SHP77 treated with DMSO at 0.1 percent for 48 hours (cell line): ENCODE measurements around the gene MYO1E.

Experiments
- DNase-seq: peaks from one replicate; lab custom pipeline; 2025; lab: John Stamatoyannopoulos, UW

MYO1E gene

DNA sequence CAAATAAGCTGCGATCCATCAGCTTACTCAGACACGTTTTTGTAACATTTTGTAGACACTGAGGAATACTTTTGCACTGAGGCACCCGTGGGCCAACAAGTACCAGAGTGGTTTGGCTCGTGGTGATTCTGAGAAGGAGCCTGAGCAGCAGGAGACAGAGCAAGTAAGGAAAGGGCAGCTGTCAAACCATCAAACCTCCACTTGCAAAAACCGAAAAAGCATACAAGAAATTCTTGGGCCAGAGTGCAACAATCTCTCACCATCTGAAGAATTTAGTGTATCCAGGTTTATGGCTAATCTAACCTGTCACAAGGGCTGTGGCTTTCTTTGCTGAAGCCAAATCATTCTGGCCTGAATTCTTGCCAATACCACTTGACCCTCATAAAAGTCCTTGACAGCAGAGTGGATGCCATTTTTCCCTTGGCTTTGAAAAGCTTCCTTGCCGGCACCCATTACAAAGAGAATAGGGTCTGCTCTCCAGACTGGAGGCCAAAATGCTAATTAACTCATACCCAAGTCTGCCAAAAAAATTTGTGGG, 56.7 kb downstream of the MYO1E start:
- no peak for DNase-seq

DNA sequence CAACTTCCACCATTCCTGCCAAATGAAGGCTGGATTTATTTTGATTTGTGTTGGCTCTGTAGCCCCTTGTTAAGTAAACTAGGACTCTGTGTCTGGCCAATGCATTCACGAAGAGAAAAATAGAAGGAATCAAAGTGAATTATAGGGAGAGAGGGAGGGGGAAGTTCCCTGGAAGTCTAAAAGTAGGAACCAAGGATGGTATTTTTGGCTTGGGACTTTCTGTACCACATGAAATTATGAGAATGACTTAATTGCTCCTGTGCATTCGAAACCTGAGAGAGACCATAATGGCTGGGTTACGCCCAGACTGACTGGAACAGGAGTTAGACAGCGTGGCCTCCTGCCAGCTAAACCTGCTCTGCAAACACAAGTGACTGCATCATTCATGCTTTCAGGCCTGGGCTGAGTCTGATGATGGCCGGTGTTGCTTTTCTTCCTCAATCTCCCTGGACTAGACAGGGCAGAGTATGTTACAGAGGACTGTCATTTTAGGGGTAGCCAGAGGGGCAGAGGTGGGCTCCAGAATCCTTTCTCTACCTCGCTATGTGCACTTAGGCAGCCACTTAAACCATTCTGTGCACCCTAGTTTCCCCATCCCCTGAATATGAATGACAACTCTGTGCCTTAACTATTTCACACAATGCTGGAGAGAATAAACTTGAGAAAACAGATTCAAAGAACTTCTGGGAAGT, 58.9 kb downstream of the MYO1E start:
- peak; percentile 72 for DNase-seq

DNA sequence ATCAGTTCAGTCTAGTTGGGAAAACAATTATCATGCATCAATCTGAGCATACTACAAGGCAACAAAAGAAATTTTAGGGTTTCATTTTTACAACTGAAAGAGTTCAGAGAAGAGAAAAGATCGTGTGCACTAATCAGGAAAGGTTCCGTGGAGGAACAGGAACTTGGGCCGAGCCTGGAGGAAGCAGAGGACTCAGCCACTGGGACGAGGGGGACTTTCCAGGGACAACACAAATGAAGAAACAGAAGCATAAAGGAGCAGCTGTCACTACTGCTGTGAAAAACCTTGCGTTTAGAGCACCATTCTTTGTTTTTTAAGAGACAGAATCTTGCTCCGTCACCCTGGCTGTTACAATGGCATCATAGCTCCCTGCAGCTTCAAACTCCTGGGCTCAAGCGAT, 60.5 kb downstream of the MYO1E start:
- no peak for DNase-seq

DNA sequence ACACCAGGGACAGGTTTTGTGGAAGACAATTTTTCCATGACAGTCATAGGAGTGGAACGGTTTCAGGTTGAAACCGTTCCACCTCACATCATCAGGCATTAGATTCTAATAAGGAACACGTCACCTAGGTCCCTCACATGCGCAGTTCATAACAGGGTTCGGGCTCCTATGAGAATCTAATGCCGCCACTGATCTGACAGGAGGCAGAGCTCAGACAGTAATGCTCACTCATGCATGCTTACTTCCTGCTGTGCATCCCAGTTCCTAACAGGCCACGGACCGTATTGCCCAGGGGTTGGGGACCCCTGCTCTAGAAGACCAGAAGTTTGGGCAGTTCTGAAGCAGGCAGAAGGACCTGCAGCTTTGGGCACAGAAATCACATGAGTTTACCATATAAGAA, 61.5 kb downstream of the MYO1E start:
- no peak for DNase-seq

DNA sequence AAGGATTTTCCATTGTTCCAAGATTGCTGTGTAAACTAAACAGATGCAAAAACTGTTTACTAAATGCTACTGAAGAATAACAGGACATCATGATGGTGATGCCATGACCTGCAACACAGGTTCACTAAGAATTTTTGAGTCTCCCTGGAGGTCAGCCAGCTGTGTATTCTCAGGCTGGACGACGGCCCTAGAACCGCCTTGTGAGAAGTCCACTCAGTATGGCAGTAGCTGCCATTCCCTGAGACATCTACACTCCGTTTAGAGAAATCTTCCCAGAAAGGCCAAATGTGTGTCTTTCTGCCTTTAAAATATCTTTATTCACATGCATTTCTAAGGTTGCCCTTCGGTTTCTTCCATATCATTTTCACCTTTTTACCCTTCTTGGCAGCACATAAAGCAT, 63.3 kb downstream of the MYO1E start:
- no peak for DNase-seq

DNA sequence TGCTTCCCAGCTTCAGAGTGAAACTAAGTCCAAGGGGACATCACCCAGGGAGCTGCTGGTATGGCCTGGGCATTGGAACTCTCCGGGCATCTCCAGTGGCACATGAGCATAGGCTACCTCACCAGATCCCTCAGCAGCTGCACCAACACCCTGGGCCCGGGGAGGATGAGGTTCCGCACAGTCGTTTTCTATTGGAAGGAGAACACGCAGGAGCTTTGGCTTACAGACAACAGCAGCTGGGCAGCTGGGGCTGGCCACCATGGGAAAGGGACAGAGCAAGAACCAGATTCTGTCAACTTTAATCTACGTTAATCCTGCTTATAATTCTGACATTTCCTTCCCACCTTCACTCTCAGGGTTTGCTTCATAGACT, 65.5 kb downstream of the MYO1E start:
- DNase-seq = no peak

DNA sequence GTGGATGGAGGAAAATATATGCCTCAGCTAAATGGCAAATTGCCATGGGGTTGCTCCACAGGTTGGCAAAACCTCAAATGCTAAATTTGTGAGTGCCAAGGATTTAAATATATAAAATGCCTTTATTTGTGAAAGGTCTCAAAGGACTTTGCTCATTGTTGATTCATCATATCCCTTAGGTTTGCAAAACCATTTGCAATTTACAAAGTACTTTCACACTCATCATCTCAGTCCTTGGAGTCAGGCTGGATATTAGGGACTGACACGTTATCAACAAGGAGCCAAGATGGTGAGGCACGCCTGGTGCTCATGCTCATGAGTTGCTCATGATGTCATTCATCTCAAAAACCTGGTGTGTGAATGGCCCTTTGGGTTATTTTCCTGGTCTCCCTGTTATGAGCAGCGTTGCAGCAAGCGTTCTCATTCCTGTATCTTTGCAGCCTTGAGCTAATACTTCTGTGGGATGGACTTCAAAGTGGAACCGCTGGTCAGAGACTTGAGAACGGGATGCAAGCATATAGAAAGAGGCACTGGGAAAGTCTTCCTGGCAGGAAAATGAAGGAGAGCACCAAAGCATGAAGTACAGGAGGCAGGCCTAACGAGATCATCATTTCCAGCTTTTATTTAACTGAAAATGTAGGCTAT, 66.0 kb downstream of the MYO1E start:
- DNase-seq = no peak

DNA sequence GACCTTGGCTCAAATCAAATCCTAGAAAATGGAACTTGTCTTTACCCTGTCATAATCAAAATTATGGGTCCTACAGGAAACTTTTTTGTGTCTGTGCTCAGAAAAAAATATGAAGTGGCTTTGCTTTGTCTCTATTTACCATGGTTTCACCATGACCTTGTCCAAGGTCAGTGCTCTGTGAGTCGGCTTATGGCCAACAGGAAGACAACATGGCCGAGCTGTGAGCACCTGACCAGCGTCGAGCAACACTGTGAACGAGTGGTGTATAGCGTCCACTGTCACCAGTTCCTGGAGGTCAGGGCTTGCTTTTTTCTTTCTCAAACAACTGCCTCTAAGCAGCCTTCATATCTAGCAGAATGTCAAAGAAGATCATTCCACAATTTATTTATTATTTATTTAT, 67.9 kb downstream of the MYO1E start:
- DNase-seq = no peak

DNA sequence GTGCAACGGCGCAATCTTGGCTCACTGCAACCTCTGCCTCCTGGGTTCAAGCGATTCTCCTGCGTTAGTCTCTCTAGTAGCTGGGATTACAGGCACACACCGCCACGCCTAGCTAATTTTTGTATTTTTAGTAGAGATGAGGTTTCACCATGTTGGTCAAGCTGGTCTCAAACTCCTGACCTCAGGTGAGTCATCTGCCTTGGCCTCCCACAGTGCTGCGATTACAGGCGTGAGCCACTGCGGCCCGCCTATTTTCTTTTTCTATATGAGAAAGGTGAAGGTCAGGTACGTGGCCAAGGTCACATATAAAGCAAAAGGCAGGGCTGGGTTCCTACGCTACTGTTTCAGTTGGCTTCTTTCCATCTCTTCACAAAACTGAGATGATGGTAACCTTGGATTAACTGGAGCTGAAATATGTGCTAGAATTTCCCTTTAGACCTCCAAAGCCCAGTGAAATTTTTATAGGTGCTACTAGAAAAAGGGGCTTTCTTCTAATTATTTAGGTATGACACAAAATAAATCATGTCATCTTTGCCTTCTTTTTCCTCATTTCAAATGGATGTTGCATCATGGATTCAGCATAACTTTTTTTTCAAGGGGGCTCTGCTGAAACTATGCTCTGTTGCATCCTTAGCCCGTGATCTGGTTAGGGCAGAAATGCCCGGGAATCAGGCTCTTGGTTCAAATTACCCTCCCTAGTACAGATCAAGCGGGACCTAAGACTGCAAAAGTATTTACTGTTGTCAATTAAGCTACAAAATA, 68.5 kb downstream of the MYO1E start:
- DNase-seq = no peak

DNA sequence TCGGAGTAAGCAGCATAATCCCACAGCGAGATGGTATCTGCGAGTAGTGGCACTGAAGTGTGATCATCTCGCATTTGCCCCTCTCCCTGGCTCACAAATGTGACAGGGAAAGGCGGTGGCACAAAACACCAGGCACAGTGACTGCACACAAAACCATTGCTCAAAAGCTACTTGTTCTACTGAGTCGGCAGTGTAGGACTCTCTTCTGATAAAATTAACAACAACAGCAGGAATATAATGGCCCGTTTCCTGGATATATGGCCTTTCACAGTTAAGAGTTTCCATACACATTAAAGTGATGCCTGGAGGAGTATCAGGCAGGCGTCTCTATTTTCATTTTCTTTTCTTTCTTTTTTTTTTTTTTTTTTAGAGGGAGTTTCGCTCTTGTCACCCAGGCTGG, 69.0 kb downstream of the MYO1E start:
- no peak for DNase-seq

DNA sequence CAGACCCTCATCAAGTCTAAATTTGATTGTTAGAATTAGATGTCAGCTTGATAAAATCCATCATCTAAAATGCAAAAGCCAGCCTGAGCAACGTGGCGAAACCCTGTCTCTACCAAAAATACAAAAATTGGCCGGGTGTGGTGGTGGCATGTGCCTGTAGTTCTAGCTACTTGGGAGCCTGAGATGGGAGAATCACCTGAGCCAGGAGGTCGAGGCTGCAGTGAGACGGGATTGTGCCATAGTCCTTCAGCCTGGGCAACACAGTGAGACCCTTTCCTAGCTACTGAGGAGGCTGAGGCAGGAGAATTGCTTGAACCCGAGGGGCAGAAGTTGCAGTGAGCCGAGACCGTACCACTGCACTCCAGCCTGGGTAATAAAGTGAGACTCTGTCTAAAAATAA, 69.5 kb downstream of the MYO1E start:
- DNase-seq = no peak

DNA sequence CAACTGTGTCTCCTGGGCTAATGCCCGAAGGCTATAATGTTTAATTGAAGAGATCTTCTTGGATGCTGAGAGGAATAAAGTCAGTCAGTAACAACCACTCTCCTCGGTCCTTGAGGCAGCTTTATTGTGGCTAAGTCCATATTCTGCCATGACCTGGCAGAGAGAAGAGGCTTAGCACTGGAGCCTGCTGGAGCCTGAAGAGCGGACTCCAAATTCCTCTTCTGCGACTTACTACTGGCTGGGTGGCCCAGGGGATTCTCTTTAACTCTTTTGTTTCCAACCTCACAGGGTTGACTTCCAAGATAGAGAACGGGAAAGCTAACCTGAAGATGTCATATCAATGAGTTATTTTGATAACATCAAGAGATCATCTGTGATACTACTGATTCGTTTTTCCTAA, 71.1 kb downstream of the MYO1E start:
- DNase-seq = no peak

DNA sequence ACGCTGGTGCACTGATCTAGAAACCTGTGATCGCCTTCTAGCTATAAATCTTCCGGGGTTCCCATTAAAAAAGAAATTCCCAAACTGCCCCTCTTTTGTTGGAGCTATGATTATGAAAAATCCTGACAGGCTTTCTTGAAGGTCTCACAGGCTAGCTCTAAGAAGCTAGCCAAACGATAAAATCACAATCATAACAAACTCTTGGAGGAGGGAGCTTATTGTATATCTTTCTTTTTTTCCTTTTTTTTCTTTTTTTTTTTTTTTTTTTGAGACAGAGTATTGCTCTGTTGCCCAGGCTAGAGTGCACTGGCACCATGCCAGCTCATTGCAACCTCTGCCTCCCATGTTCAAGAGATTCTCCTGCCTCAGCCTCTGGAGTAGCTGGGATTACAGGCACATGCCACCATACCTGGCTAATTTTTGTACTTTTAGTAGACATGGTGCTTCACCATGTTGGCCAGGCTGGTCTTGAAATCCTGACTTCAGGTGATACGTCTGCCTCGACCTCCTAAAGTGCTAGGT, 72.0 kb downstream of the MYO1E start:
- no peak for DNase-seq

DNA sequence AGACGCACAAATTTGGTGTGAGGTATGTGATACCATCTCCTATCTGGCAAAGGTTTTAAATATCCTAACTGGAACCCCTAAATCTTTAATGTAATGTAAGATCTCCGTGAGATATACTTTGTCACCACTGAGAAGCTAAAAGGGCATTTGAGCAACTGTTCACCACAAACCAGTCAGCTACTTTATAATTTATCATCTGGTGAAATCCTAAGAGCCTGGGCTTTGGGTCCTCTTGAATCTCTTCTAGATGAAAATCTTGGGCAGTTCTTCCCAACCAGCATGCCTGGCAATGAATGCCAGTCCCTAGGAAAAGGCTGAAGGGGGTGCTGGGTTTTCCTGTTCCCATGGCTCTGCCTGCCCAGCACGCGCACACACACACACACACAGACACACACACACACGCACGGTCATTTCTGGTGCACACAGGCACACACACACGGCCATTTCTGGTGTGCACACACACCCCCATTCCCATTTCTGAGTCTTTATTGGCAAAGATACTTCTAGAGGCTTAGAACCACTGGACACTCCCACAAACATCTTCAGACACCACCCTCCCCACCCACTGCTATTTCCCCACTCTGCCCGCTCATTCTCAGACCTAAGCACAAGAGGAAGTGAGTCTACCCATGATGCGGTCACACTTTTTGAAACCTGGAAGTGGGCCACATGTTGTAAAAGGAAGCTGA, 72.6 kb downstream of the MYO1E start:
- DNase-seq = no peak

DNA sequence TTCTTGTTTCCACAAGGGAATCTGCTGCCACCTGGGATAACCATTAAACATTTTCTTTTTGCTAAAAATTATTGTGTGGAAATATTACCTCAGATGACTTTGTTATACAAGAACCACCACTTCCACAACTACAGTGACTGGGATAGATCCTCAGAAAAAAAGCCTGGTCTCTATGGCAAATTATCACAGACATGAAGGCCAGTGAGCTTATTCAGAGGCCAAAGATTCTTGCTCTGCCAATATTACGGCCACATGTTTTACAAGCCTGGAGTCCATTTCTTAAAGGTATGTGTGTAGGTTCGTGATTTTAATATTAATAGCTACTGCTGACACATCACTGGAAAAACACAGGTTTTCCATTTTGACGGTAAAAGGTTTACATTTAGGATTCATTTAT, 73.8 kb downstream of the MYO1E start:
- no peak for DNase-seq

DNA sequence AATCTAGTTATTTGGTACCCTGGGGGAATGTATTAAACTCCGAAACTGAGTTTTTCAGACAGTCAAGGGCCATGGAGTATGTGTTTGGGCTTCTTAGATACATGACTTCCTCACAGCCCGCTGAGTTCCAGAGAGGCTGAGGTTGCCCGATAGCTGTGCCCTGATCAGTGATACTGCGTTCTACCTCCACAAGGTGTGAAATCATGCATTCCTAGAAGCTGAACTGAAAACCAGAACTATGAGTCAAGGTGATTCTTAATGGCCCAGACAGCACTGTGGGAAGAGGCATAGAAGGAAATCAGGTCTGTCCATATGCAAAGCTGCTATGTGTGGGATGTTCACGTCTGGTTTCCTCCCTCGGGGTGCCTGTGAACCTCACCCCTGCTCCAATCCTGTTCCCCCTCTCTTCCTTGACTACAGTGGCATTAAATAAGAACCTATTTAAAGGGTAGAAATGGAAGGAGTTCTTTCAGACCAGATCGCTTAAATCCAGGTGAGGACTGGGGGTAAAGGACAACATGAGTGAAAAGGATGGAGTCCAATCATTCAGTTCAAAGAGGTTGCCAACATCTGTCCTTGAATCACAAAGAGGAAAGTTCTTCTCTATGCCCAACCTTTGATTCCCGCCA, 74.3 kb downstream of the MYO1E start:
- no peak for DNase-seq

DNA sequence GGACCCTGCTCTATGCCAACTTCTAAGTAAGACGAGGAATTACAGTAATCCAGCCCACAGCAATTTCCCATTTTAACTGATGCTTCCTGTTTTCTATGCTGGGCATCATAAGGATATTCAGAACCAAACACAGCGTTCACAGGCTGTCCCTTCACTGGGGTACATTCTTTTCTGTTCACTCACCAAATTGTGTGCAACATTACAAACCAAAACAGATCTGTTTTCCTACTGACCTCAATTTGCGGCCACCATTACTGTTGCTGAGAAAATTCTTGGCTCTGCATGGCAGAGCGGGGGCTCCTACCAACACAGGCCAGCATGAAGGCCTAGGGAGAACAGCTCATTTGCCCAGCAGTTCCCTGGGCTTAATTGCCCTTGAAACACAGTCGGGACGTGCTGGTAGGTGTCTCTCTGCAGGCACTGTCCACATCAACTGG, 76.5 kb downstream of the MYO1E start:
- no peak for DNase-seq

DNA sequence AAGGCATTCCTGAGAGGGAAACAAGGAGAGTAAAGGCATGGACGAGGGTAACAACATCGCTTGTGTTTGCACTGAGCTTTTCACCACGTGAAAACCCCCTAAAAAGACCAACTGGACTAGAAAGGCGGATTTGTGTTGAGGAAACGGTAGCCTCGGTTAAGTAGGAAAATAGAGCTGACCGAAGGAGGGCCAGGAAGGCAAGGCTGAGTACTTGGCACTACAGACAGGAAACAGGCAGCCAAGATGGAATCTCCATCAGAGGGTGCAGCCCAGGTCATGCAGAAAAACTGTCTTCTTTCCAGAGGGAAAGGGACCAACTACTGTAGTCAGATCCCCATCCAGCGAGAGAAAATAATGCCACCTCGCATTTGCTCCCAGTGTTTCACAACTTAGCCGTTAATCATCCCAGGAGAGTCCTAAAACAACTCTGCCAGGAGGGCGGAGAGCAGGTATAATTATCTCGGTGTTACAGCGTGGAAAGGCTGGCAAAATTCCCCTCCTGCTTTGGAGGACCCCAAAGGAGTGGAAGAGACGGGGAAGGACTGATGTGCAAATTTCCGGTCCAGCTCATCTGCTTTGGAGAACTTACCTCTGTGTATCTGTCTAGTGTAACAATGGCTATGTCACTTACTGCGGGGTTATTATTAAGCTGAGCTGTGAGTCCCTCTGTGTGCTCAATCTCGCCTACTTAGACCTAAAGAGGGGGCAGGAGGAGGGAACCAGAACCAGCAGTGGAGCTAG, 77.2 kb downstream of the MYO1E start:
- DNase-seq = no peak

DNA sequence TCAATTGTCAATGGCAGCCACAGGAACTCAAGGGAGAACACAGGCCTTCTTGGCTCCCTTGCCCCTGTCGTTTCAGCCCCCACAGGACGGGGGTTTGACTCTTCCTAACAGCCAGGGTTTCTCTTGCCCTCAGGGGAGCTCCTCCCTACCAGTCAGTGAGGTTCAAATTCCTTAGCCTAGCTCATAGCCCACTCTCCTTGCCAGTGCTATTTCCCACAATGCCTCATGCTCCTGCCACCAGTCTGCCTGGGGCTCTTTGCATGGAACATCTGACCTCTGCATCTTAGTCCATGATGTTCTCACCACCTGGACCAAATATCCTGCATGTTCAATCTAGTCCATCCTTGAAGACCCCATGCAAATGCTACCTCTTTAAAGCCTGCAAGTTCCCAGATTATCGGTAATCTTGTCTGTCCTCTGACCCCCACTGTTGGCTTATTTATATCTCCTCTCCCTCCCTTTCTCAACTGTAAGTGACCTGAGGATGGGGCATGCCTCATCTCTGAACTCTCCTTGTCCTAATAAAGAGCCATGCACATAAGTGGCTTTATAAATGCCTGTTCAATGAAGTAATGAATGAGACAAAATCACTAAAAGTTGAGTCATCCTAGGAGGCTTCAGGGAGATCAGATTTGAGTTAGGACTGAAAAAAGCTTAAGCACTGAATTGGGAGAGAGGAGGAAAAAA, 78.0 kb downstream of the MYO1E start:
- DNase-seq = no peak

DNA sequence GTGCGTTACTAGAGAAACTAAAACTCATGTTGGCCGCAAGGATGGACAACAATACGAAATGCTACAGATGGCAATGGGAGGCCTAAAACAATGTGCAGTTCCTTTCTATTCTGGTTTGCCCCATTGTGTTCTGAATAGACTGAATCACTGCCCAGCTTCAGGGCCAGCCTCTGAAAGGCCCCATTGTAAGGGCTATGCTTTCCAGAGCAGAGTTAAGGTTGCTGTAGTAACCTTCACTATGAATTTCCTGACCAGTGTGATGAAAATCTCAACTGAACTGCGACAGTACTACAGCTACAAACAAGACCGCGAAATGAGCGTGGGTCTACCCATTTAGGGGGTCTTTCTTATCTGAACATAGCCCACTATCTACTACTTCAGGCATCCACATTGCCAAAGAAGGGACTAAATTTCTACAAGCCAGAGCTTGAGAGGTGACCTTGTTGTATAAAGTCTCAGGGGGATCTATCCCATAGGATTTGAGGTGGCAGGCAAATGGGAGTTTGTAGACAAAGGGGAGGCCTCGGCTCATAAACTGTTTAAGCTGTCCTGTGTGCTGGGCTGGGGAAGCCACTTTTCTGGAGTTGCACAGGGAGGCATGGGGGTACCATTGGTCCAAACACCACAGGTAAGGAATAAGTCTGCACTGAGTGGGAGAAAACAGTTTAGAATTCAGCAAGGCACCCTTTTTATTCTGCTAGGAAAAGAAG, 80.1 kb downstream of the MYO1E start:
- no peak for DNase-seq
